ENCODE results near the gene PODXL2. TPM values are rescaled to one million over a fixed set of nuclear protein-coding genes. Genes with fewer than 3 reads are reported as not detected.
"Not testable (repeated sequence)": the region's sequence is repeated elsewhere in the genome, so short reads cannot be mapped to it uniquely, and the experiment has no call there.

Gene PODXL2
- total RNA-seq, 1 donor from 2014 or later: 1.0 TPM

DNA sequence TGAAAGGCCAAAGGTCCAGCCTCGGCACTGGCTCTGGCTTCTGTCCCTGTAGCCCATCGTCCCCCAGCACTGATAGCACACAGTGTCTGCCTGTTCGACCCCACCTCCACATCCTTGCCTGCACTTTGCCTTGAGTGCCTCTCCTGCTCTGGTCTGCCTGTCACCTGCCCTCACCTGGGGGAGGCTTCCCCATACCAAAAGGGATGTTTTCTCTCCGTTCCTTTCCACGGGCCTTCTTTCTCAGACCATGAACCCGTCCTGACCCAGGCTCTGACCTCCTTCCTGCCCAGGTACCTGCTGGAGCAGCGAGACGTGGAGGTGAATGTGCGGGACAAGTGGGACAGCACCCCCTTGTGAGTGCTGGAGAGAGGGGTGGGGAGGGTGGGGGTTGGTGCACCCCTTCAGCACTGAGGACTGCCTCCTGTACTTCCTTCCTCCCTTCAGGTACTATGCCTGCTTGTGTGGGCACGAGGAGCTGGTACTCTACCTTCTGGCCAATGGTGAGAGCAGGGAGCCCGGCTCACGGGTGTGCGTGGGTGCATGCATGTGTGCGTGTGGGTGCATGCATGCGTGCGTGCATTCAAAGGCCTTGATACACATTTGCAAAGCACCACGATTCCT lies 45.2 kb downstream of the PODXL2 start:
- no peak for DNase-seq (ENCODE audit: low read depth in 2 of 2)

DNA sequence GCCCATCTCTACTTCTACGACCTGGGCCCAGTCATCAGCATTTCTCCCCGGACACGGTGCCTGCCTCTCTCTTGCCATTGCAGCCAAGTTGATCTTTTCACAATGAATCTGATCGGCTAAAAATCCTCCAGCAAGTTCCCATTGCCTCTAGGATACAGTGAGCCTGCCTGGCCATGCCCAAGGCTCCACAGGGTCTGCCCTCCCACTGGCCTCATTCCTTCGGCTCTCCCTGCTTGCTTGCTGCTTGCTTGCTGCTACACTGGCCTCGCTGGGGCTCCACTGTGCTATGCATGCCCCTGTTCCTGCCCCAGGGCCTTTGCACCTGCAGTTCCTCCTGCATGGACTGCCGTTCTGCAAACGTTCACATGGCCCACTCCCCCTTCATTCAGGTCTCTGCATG lies 45.8 kb downstream of the PODXL2 start:
- DNase-seq (ENCODE audit: low read depth in 2 of 2): no peak

DNA sequence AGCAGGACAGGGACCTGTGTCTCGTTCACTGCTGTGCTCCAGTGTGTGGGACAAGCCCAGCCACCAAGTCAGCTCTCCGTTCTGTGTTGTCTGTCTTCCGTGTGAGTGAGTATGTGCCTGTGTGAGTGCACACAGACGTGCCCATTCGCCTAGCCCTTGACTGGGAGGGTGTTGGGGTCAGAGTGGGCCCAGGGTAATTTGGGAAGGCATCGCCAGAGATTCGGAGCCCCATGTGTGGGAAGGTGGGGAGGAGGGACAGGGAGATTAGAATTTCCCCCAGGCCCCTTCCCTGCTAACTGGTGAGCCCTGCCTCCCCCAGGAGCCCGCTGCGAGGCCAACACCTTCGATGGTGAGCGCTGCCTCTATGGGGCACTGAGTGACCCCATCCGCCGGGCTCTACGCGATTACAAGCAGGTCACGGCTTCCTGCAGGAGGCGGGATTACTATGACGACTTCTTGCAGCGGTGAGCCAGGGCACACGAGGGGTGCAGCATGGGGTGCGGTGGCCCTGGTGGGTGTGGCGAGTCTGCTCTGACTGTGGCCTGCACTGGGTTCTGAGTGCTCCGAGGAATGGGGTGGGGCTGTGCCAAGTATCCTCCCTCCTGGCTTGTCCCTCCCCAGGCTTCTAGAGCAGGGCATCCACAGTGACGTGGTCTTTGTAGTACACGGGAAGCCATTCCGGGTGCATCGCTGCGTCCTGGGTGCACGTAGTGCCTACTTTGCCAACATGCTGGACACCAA lies 46.8 kb downstream of the PODXL2 start:
- DNase-seq (ENCODE audit: low read depth in 2 of 2): no peak

DNA sequence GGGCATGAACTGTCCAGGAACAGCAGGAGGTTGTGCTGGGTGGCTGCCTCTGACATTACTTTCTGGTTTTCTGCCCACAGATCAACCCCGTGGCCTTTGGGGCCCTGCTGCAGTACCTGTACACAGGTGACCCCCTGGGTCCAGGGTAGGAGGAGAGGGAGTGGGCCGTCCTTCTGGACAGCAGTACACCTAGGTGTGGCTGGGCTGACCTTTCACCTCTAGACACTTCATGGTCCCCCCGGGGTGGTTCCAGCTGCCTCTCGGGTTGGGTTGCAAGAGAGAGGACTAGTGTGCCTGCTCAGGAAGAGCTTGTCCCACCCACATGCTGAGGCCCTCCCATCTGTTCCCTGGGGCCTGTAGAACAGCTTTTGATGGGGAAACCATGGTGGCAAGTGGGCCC lies 47.5 kb downstream of the PODXL2 start:
- DNase-seq (ENCODE audit: low read depth in 2 of 2): no peak

DNA sequence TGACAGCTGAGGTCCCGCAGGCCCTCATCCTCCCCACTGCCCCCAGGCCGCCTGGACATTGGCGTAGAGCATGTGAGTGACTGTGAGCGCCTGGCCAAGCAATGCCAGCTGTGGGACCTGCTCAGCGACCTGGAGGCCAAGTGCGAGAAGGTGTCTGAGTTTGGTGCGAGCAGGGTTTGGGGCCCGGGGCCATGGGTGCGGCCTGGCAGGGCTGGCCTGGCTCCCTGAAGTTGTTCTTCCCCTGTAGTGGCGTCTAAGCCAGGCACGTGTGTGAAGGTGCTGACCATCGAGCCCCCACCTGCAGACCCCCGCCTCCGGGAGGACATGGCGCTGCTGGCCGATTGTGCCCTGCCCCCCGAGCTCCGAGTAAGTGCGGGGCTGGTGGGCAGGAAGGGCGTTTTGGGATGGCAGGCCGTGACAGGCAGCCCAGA lies 48.0 kb downstream of the PODXL2 start:
- no peak for DNase-seq (ENCODE audit: low read depth in 2 of 2)

DNA sequence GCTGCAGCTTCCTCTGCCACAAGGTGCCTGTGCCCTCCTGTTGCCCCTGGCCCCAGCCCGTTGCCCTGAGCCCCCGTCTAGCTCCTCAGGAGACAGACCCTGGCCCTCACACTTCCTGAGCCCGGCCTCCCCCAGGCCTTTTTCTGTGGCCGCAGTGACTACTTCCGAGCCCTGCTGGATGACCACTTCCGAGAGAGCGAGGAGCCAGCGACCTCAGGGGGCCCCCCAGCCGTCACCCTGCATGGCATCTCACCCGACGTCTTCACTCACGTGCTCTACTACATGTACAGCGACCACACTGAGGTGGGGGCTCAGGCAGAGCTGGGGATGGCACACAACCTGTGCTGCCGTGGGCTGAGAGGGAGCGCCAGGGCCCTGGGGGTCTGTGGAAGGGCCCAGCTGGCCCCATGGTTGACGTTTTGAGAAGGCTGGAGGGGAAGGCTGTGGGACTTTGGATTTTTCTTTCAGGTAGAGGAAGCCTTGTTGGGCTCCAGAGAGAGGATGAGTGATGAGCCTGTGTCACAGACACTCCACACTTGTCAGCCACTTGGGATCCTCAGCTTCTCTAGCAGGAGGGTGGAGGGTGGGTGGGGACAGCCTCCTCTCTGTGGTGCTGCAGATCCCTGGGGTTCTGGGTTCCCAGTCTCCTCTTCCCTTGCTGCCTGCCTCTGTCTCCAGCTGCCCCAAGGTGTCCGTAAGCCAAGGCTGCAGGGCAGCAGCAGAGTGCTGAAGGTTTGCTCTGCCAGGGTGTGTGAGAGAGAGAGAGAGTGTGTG lies 48.7 kb downstream of the PODXL2 start:
- no peak for DNase-seq (ENCODE audit: low read depth in 2 of 2)

DNA sequence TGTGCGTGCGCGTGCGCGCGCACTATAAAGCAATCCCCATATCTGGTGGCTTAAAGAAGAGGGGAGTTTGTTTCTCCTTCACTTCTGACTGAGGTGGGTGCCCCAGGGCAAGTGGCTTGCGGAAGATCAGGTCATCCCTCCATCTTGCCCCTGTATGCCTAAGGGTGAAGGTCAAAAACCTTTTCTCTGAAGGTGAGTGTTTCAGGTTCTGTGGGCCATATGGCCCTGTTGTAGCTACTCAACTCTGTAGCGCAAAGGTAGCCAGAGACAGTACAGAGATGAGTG lies 49.3 kb downstream of the PODXL2 start:
- no peak for DNase-seq (ENCODE audit: low read depth in 2 of 2)

DNA sequence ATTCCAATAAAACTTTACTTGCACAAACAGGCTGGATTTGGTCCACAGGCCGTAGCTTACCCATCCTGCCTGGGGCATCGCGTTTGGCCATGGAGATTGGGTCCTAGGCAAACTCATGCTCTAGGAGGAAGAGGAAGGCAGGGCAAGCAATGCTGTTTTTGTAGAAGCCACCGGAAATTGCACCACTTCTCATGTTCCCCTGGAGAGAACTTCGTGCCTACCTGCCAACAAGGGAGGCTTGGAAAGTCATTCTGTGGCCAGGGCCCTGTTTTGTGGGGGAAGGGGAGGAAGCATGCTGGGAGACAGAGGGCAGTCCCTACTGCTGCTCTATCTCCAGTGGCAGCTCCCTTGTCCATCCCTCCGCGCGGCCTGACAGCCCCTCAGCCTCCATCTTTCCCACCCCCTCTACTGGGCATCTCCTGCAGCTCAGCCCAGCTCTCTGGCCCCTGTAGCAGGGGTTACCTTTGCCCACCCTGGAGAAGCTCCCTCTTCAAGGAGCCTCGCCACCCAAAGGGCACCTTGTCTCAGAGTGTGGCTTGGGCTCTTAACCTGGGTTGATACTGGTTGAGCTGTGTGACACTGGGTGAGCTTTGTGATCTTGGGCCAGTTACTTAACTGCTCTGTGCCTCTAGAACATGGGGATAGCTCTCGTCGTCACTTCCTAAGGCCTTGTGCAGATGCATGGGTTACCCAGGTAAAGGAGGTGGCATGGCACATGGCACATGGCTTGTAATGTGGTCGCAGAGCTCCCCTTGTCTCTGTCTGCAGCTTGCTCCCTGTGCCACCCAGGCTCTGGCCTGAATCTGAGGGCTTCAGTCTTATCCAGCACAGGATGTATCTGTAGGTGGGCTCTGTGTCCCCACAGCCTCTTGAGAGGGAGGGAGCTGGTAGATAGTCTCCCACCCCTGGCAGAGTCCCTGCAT lies 49.9 kb downstream of the PODXL2 start:
- no peak for DNase-seq (ENCODE audit: low read depth in 2 of 2)

DNA sequence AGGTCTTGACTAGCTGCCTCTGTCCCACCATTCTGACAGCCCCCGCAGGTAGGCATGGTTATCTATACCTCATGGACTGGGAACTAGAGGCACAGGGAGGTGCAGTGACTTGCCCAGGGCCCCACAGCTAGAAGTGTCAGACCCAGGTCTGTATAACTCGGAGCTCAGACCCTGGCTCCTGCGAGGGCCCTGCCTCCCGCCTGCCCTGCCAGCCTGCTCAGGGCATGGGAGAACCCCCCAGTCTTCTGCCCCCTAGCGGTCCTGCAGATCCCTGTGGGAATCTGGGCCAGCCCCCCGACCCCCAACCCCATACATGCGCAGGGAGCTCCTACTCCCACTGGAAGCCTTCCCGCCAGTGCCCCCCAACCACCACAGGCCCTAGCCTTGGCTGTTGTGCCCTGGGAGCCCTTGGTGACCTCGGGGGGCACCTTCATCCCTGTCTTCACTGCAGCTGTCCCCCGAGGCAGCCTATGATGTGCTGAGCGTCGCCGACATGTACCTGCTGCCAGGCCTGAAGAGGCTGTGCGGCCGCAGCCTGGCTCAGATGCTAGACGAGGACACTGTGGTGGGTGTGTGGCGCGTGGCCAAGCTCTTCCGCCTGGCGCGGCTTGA lies 50.7 kb downstream of the PODXL2 start:
- DNase-seq (ENCODE audit: low read depth in 2 of 2): no peak

DNA sequence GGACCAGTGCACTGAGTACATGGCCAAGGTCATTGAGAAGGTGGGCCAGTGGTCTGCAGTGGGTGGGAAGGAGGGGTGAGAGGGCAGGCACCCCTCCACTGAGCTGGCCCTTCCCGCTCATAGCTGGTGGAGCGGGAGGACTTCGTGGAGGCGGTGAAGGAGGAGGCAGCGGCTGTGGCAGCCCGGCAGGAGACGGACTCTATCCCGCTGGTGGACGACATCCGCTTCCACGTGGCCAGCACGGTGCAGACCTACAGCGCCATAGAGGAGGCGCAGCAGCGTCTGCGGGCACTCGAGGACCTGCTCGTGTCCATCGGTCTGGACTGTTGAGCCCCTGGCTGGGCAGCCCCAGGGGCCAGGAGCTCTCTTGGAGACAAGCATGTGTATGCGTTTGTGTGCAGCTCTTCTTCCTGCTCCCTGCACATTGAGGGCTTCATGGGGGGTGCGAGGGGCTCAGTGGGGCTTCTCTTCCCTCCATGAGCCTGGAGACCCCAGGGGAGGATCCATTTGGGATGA lies 51.2 kb downstream of the PODXL2 start:
- no peak for DNase-seq (ENCODE audit: low read depth in 2 of 2)

DNA sequence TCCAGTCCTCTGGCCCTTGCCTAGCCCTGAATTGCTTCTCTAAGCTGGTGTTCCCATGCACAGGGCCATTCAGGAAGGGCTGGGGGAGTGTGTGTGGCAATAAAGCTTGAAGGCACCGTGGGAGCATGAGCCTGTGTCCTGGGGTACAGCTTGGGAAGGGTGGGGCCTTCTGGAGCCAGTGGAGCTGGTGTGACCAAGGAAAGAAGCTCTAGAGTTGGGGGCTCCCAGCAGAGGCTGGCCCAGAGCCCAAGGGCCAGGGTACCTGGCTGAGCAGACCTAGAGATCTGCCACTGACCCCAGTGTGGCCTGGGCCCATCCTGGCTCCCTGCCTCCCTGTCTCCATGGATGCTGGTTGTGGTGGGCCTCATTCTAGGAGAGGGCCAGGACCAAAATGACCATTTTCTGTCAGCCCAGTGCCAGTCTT lies 51.8 kb downstream of the PODXL2 start:
- no peak for DNase-seq (ENCODE audit: low read depth in 2 of 2)

DNA sequence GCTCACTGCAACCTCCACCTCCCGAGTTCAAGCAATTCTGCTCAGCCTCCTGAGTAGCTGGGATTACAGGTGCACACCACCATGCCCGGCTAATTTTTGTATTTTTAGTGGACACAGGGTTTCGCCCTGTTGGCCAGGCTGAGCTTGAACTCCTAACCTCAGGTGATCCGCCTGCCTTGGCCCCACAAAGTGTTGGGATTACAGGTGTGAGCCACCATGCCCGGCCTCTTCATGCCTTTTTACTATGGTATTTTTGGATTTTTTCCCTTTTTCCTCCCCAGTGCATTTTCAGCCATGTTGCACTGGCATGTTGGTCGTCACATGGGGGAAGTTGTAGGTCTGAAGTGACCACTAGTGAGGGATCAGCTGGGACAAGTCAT lies 53.2 kb downstream of the PODXL2 start:
- not testable (repeated sequence) for DNase-seq (ENCODE audit: low read depth in 2 of 2)

DNA sequence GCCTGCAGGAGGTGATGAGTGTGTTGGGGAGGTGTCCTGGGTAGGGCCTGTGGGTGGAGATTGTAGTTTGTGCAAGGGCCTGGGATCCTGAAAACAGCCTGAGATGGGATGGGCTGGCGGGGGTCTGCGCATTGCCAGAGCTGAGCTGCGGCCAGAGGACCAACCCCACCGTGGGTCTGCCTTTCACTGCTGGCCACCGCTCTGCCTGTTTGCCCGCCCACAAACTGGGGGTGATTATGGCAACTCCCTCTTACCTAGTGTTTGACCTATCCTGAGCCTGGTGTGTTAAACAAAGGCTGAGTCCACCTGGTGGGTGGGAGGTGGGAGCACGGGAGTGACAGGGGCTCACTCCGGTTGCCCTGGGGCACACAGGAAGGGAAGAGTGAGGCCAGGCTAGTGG lies 53.6 kb downstream of the PODXL2 start:
- DNase-seq (ENCODE audit: low read depth in 2 of 2): no peak

DNA sequence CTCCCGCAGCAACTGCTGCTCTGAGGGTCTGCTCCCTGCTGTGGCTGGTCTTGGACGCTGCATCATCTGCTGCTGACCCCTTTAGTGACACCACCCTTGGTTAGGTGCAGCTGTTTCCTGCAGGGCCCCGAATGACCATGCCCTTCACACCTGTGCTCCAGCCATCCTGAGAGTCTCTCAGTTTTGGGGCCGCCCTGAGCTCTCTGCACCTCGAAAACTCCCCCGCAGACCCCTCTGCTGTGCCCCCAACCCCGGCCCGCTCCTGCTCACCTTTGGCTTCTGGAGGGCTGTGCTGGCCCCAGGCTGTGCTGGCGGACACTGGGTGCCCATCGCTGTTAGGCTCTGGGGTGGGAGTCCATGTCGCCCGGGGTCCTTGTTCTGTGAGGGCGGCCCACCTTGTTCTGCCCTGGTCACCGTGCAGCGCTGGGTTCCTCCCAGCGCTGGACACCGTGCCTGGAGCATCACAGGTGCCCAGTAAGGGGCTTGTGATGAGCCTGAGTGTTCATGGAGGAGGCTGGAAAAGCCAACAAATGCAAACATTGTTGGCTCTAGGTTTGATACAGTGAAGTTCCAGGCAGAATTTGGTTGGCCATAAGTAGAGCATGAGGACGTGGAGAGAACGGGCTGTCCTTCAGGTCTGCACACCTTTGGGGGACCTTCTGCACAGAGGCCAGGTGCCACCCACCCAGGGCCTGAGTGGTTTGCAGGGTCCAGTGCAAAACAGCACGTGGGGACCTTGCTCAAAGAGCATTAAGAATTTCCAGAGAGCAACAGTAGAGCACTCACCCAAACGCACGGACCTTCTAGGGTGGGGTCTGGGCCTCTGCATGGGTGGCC lies 56.1 kb downstream of the PODXL2 start:
- DNase-seq (ENCODE audit: low read depth in 2 of 2): no peak

DNA sequence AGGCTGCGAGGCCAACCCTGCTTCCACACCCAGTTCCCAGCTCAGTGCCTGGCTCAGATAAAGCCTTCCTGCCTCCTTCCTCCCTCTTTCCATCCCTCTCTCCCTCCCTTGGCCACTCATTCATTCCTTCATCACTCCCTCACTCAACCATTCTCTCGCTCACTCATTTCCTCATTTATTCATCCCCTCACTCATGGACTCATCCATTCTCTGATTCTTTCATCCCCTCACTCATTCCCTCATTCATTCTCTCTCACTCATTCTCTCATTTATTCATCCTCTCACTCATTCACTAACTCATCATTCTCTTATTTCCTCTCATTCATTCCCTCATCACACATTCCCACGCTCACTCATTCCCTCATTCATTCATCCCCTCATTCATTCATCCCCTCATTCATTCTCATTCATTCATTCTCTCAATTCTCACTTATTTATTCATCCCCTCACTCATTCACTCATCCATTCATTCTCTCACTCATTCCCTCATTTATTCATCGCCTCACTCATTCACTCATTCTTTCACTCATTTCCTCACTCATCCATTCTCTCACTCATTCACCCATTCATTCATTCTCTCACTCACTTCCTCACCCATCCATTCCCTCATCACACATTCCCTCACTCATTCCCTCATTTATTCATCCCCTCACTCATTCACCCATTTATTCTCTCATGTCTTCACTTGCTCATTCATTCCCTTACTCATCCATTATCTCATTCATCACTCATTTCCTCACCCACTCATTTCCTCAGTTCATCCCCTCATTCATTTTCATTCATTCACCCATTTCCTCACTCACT lies 56.9 kb downstream of the PODXL2 start:
- DNase-seq (ENCODE audit: low read depth in 2 of 2): no peak

DNA sequence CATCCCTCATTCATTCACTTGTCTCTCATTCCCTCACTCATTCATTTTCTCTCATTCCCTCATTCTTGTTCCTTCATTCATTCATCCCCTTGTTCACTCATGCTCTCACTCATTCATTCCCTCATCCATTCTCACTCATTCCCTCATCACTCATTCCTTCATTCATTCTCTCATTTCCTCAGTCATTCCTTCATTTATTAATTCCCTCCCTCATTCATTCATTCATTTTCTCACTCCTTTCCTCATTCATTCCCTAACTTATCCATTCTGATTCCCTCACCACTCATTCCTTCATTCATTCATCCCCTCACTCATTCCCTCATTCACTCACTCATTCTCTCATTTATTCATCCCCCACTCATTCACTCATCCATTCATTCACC lies 57.5 kb downstream of the PODXL2 start:
- DNase-seq (ENCODE audit: low read depth in 2 of 2): no peak

DNA sequence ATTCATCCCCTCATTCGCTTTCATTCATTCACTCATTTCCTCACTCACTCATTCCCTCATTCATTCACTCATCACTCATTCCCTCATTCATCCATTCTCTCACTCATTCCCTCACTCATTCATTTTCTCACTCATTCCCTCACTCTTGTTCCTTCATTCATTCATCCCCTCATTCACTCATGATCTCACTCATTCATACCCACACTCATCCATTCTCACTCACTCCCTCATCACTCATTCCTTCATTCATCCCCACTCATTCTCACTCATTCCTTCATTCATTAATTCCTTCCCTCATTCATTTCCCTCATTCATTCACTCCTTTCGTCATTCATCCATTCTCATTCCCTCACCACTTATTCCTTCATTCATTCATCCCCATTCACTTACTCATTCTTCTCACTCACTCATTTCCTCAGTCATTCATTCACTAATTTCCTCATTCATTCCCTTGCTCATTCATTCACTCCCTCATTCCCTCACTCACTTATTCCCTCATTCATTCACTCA lies 58.3 kb downstream of the PODXL2 start:
- DNase-seq (ENCODE audit: low read depth in 2 of 2): no peak

DNA sequence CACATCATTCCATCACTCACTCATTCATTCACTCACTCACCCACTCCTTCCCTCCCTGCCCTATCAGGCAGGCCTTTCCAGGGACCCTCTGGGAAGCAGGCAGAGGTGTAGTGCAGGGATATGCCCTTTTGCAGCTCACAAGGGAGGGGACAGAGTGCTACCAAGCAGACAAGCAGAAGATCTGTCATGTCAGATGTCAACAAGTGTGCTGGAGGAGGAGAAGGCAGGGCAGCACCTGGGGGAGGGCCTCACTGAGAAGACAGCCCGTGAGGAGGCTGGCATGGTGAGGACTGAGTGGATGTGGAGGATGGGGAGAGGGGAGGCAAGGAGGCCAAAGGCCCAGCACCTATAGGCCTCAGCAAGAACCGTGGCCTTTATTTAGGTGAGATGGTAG lies 59.0 kb downstream of the PODXL2 start:
- no peak for DNase-seq (ENCODE audit: low read depth in 2 of 2)
